Esophagus squamous epithelium (tissue), 5 donors: ENCODE results near the gene UGT1A5. TPM values are rescaled to one million over a fixed set of nuclear protein-coding genes. Genes with fewer than 3 reads are reported as not detected.

Experiments used
- DNase-seq: peaks from one replicate; lab custom pipeline; 2025; lab: John Stamatoyannopoulos, UW
- H3K27ac ChIP-seq, 4 donors: fragments of 200-600 bp; sonication (generic); one replicate each; pipeline ENCODE4 v1.5.1; 2016 to 2019; ENCODE audit warnings: mild to moderate bottlenecking in 1 of 4
- H3K27me3 ChIP-seq, 4 donors: fragments of 200-600 bp; sonication (generic); 1 replicate in 3 of 4; 2 replicates in 1 of 4; pipeline versions ENCODE4 v1.5.1 to v1.6.0; 2017 to 2021; ENCODE audit warnings: antibody characterized with exemption in 1 of 4
- H3K36me3 ChIP-seq, 3 donors: fragments of 200-600 bp; sonication (generic); one replicate each; pipeline ENCODE4 v1.5.1; 2016 to 2019
- H3K4me1 ChIP-seq, 3 donors: fragments of 200-600 bp; sonication (generic); one replicate each; pipeline ENCODE4 v1.5.1; 2017 to 2019
- H3K4me3 ChIP-seq, 4 donors: fragments of 200-600 bp; sonication (generic); 1 replicate in 3 of 4; 2 replicates in 1 of 4; pipeline ENCODE4 v1.5.1; 2016 to 2019; ENCODE audit warnings: mild to moderate bottlenecking in 2 of 4, moderate library complexity in 1 of 4
- H3K9me3 ChIP-seq, 3 donors: fragments of 200-600 bp; sonication (generic); one replicate each; pipeline ENCODE4 v1.5.1; 2016 to 2019
- CTCF ChIP-seq, 6 experiments: fragments of 450-650 bp in 4 of 6; fragments of 200-600 bp in 2 of 6; sonication (generic) in 2 of 6; IDR thresholded peaks; one replicate each; pipeline ENCODE4 v1.5.1; 2016 to 2019; ENCODE audit warnings: antibody characterized with exemption in 6 of 6, mild to moderate bottlenecking in 4 of 6, moderate library complexity in 4 of 6
- POLR2A ChIP-seq, 4 donors: fragments of 450-650 bp; IDR thresholded peaks; one replicate each; pipeline ENCODE4 v1.6.1; 2017; ENCODE audit warnings: antibody characterized with exemption in 4 of 4, mild to moderate bottlenecking in 4 of 4, moderate library complexity in 3 of 4
- WGBS, 2 donors: methylation state at CpG; one replicate each; pipeline ENCODE4 v1.1.5; 2018; 5-methylcytosine and 5-hydroxymethylcytosine counted together
- intact Hi-C: fragments of 100-400 bp; cut with DNase I; formaldehyde crosslinking; loops from one replicate; pipeline ENCODE4 v1.15.0; 2022
- total RNA-seq, 4 donors: library from RNA; depleted of rRNA; stranded (reverse); fragments of >200 nt; gene quantifications; one replicate each; pipeline ENCODE4 v1.1.0, GENCODE V29; 2016
- donor health status: DM: yes; HTN: yes; CAD: no.

UGT1A5 gene
- total RNA-seq, 4 donors from 2014 or later, result 0.67 to 9.7 (median 5.8) TPM

GRCh38 chr2:233772583-233772982 lies 59.9 kb downstream of the UGT1A5 start:
- peaks cover 0 to 20% (median 0%) of the 10 kb centered on the region in 3 donors for H3K9me3 ChIP-seq
- no peaks in the 10 kb centered on the region for H3K4me1 ChIP-seq
- no peaks in the 10 kb centered on the region for H3K27me3 ChIP-seq
- no peak for DNase-seq
- intact Hi-C loops, result no loop called here
- H3K4me3 ChIP-seq, result no peak overlapping the region
- no peak overlapping the region for H3K27ac ChIP-seq
- TF ChIP-seq CTCF (IDR thresholded peaks at IDR 0.05), result no peak
- TF ChIP-seq POLR2A (IDR thresholded peaks at IDR 0.05), result no peak
- H3K36me3 ChIP-seq, result peaks cover 0 to 75% (median 0%) of the 10 kb centered on the region in 3 donors
- WGBS, 2 donors, result 68 to 80% methylated on average over 5 of the region's 5 CpGs

GRCh38 chr2:233773854-233774253 lies 61.1 kb downstream of the UGT1A5 start:
- intact Hi-C loops, result no loop called here
- TF ChIP-seq POLR2A (IDR thresholded peaks at IDR 0.05) (no peak), CTCF (IDR thresholded peaks at IDR 0.05) (no peak)
- no peaks in the 10 kb centered on the region for H3K27me3 ChIP-seq
- peaks cover 0 to 20% (median 0%) of the 10 kb centered on the region in 3 donors for H3K9me3 ChIP-seq
- DNase-seq, result no peak
- H3K4me3 ChIP-seq, result no peak overlapping the region
- no peaks in the 10 kb centered on the region for H3K4me1 ChIP-seq
- WGBS, 2 donors, result 90 to 91% methylated on average over 5 of the region's 5 CpGs
- peaks cover 0 to 62% (median 0%) of the 10 kb centered on the region in 3 donors for H3K36me3 ChIP-seq
- H3K27ac ChIP-seq, result no peak overlapping the region

- 75 to 86% methylated on average over 3 to 4 of the region's 6 CpGs for WGBS, 2 donors
- Histone ChIP-seq H3K4me3 (no peak overlapping the region), H3K27ac (no peak overlapping the region), H3K36me3 (peaks cover 0 to 47% (median 0%) of the 10 kb centered on the region in 3 donors), H3K4me1 (no peaks in the 10 kb centered on the region), H3K27me3 (peaks cover 0 to 4% (median 0%) of the 10 kb centered on the region in 4 donors), H3K9me3 (peaks cover 0 to 20% (median 0%) of the 10 kb centered on the region in 3 donors)
- intact Hi-C loops, result no loop called here
- DNase-seq, result no peak
- TF ChIP-seq POLR2A (IDR thresholded peaks at IDR 0.05), result no peak
- no peak for TF ChIP-seq CTCF (IDR thresholded peaks at IDR 0.05)
These were observed 62.7 kb downstream of the UGT1A5 start for GRCh38 chr2:233775414-233775813.

GRCh38 chr2:233778030-233778429 lies 65.3 kb downstream of the UGT1A5 start, which contains the start of gene MROH2A:
Gene MROH2A, plus strand, starts transcription at chr2:233778330. Its CDS starts 1,029 bp downstream, at chr2:233779359.
- Histone ChIP-seq H3K4me3 (no peak within 1 kb of the TSS), H3K36me3 (peaks cover 0 to 20% (median 0%) of the 10 kb centered on the region in 3 donors), H3K9me3 (peaks cover 0 to 20% (median 0%) of the 10 kb centered on the region in 3 donors), H3K27me3 (peaks cover 0 to 4% (median 0%) of the 10 kb centered on the region in 4 donors), H3K4me1 (no peaks in the 10 kb centered on the region), H3K27ac (no peak within 1 kb of the TSS)
- DNase-seq, result no peak
- TF ChIP-seq POLR2A (IDR thresholded peaks at IDR 0.05) (no peak), CTCF (IDR thresholded peaks at IDR 0.05) (no peak)
- intact Hi-C loops, result no loop called here
- 79 to 90% methylated on average over 2 of the region's 2 CpGs for WGBS, 2 donors

GRCh38 chr2:233779722-233780121 lies 67.0 kb downstream of the UGT1A5 start:
- Histone ChIP-seq H3K27me3 (peaks cover 0 to 9% (median 0%) of the 10 kb centered on the region in 4 donors), H3K36me3 (peaks cover 0 to 5% (median 0%) of the 10 kb centered on the region in 3 donors), H3K4me3 (no peak overlapping the region), H3K27ac (no peak overlapping the region), H3K4me1 (no peaks in the 10 kb centered on the region), H3K9me3 (peaks cover 0 to 20% (median 0%) of the 10 kb centered on the region in 3 donors)
- DNase-seq, result no peak
- WGBS, 2 donors, result 90% methylated on average over 2 of the region's 4 CpGs; no CpG with 5 or more reads in 1 of the 2 donors
- intact Hi-C loops, result no loop called here
- TF ChIP-seq CTCF (IDR thresholded peaks at IDR 0.05) (no peak), POLR2A (IDR thresholded peaks at IDR 0.05) (no peak)
